Activated CD8-positive, alpha-beta memory T cell treated with anti-CD3 and anti-CD28 coated beads, Interleukin-2, amount 50 U/mL, for 1 hour (primary cell): ENCODE data around the gene ADAP1.
"Not testable (repeated sequence)": the region's sequence is repeated elsewhere in the genome, so short reads cannot be mapped to it uniquely, and the experiment has no call there.

Experiments
- DNase-seq: peaks from one replicate; pipeline ENCODE4 v3.0.0-alpha.2; 2020; ENCODE audit errors: extremely low read depth

ADAP1 gene

GRCh38 chr7:938546-939185 lies 15.8 kb downstream of the ADAP1 start:
- DNase-seq = no peak

- DNase-seq = no peak
Observed at GRCh38 chr7:937856-938484, 16.5 kb downstream of the ADAP1 start.

GRCh38 chr7:936386-937054 lies 18.0 kb downstream of the ADAP1 start:
- no peak for DNase-seq

GRCh38 chr7:935874-936385 lies 18.6 kb downstream of the ADAP1 start:
- DNase-seq = no peak

- no peak for DNase-seq
Observed at GRCh38 chr7:935164-935873, 19.2 kb downstream of the ADAP1 start.

GRCh38 chr7:934469-935163 lies 19.9 kb downstream of the ADAP1 start:
- DNase-seq = no peak

- DNase-seq = no peak
Observed at GRCh38 chr7:932651-932975, 21.9 kb downstream of the ADAP1 start.

- no peak for DNase-seq
Observed at GRCh38 chr7:931871-932650, 22.4 kb downstream of the ADAP1 start.

GRCh38 chr7:930975-931758 lies 23.3 kb downstream of the ADAP1 start:
- DNase-seq = no peak

GRCh38 chr7:929311-929711 lies 25.2 kb downstream of the ADAP1 start:
- no peak for DNase-seq

- no peak for DNase-seq
Observed at GRCh38 chr7:927031-927671, 27.3 kb downstream of the ADAP1 start.

GRCh38 chr7:926061-927030 lies 28.1 kb downstream of the ADAP1 start:
- DNase-seq = no peak

- peak; percentile 85 for DNase-seq
Observed at GRCh38 chr7:925601-926000, 28.9 kb downstream of the ADAP1 start.

- DNase-seq = no peak
Observed at GRCh38 chr7:924541-925231, 29.8 kb downstream of the ADAP1 start.

GRCh38 chr7:924042-924441 lies 30.4 kb downstream of the ADAP1 start:
- DNase-seq = not testable (repeated sequence)

GRCh38 chr7:923108-924041 lies 31.1 kb downstream of the ADAP1 start:
- DNase-seq = peak; percentile 89
